NCI-H460 (cell line): ENCODE data around the gene STPG4. TPM values are rescaled to one million over a fixed set of nuclear protein-coding genes. Genes with fewer than 3 reads are reported as not detected.

Experiments
- DNase-seq: peaks from one replicate; pipeline ENCODE4 v3.0.0-alpha.2; 2016; ENCODE audit warnings: low read depth; ENCODE audit errors: extremely low read depth
- total RNA-seq: library from RNA; depleted of rRNA; stranded (reverse); fragments of >200 nt; shearing (Covaris generic); gene quantifications from 2 replicates; pipeline ENCODE4 v1.2.3, GENCODE V29; 2014; rRNA removed

The STPG4 gene
- total RNA-seq, 1 experiment from 2014 or later, result not detected

GRCh38 chr2:47038656-47039488 lies 116.2 kb downstream of the STPG4 start:
- DNase-seq, result no peak

DNA sequence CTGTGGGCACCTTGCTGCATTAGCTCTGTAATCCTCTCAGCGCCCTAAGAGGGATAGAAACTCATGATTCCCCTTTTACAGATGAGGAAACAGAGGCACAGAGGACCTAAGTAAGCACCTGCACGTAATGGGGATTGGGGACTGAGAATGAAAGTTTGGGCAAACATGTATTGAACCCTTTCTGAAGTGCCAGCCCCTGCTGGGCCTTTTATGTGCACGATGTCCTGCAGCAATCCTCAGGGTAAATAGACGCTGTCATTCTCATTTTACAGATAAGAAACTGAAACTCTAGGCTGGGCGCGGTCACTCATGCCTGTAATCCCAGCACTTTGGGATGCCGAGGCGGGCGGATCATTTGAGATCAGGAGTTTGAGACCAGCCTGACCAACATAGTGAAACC lies 117.4 kb downstream of the STPG4 start:
- no peak for DNase-seq

Other genes starting within 250 kb of the STPG4 start
- gene MCFD2, start 239.5 kb downstream of the STPG4 start, total RNA-seq, result 126 and 127 TPM in 2 replicates
- 9.8 and 10.8 TPM in 2 replicates for gene TTC7A, start 214.1 kb downstream of the STPG4 start, total RNA-seq
- gene CALM2, start 21.2 kb upstream of the STPG4 start, total RNA-seq, result 540 and 562 TPM in 2 replicates
- 0.67 and 2.1 TPM in 2 replicates for gene EPCAM, start 214.0 kb upstream of the STPG4 start, total RNA-seq
- gene MSH2, start 247.8 kb upstream of the STPG4 start, total RNA-seq, result 20.7 and 25.0 TPM in 2 replicates